ENCODE data around the gene TMEM183A.
"Not testable (repeated sequence)": the region's sequence is repeated elsewhere in the genome, so short reads cannot be mapped to it uniquely, and the experiment has no call there.

The TMEM183A gene

GRCh38 chr1:202982715-202983430 is 24.3 kb upstream of the TMEM183A start:
- no peak overlapping the region for H3K27ac ChIP-seq (ENCODE audit: low read length)
- no peak overlapping the region for H3K9ac ChIP-seq (ENCODE audit: low read depth, low read length)
- no peaks in the 10 kb centered on the region for H3K9me3 ChIP-seq (ENCODE audit: insufficient read depth, low read length, severe bottlenecking)
- no peaks in the 10 kb centered on the region for H4K20me1 ChIP-seq (ENCODE audit: insufficient read depth, low read length)
- no peak for DNase-seq
- no peak for TF ChIP-seq CTCF (IDR thresholded peaks at IDR 0.05; ENCODE audit: borderline replicate concordance, extremely low read depth, low read length, poor library complexity, severe bottlenecking)
- TF ChIP-seq EZH2 (IDR thresholded peaks at IDR 0.05; ENCODE audit: borderline replicate concordance, low read depth, low read length, severe bottlenecking): no peak
- H3K4me2 ChIP-seq (ENCODE audit: insufficient read depth, low read length): no peak overlapping the region
- no peaks in the 10 kb centered on the region for H3K36me3 ChIP-seq (ENCODE audit: insufficient read depth, low read length)
- ATAC-seq (ENCODE audit: insufficient read depth, low read depth): no peak
- H3K79me2 ChIP-seq (ENCODE audit: insufficient read depth, low read length): no peaks in the 10 kb centered on the region
- H3K27me3 ChIP-seq (ENCODE audit: insufficient read depth, low read length, poor library complexity): peaks cover 13% of the 10 kb centered on the region
- H2AFZ ChIP-seq (ENCODE audit: low read depth, low read length): no peak overlapping the region
- H3K4me3 ChIP-seq (ENCODE audit: low read depth in 1 of 2, low read length in 2 of 2): no peak overlapping the region
- no peaks in the 10 kb centered on the region for H3K4me1 ChIP-seq (ENCODE audit: insufficient read depth, low read length)

- H3K4me2 ChIP-seq (ENCODE audit: insufficient read depth, low read length); H4K20me1 ChIP-seq (ENCODE audit: insufficient read depth, low read length); ATAC-seq (ENCODE audit: insufficient read depth, low read depth); H3K4me1 ChIP-seq (ENCODE audit: insufficient read depth, low read length); DNase-seq; H3K27me3 ChIP-seq (ENCODE audit: insufficient read depth, low read length, poor library complexity); H3K9me3 ChIP-seq (ENCODE audit: insufficient read depth, low read length, severe bottlenecking); H3K27ac ChIP-seq (ENCODE audit: low read length); H3K36me3 ChIP-seq (ENCODE audit: insufficient read depth, low read length); H3K79me2 ChIP-seq (ENCODE audit: insufficient read depth, low read length); H3K4me3 ChIP-seq (ENCODE audit: low read depth in 1 of 2, low read length in 2 of 2); H2AFZ ChIP-seq (ENCODE audit: low read depth, low read length); H3K9ac ChIP-seq (ENCODE audit: low read depth, low read length): not testable (repeated sequence)
These were observed 21.1 kb upstream of the TMEM183A start for GRCh38 chr1:202986120-202986519.

- no peak overlapping the region for H3K9ac ChIP-seq (ENCODE audit: low read depth, low read length)
- no peaks in the 10 kb centered on the region for H4K20me1 ChIP-seq (ENCODE audit: insufficient read depth, low read length)
- H3K4me1 ChIP-seq (ENCODE audit: insufficient read depth, low read length): no peaks in the 10 kb centered on the region
- no peaks in the 10 kb centered on the region for H3K36me3 ChIP-seq (ENCODE audit: insufficient read depth, low read length)
- no peak overlapping the region for H2AFZ ChIP-seq (ENCODE audit: low read depth, low read length)
- no peak overlapping the region for H3K27ac ChIP-seq (ENCODE audit: low read length)
- H3K27me3 ChIP-seq (ENCODE audit: insufficient read depth, low read length, poor library complexity): peaks cover under 1% of the 10 kb centered on the region
- DNase-seq: no peak
- H3K9me3 ChIP-seq (ENCODE audit: insufficient read depth, low read length, severe bottlenecking): no peaks in the 10 kb centered on the region
- no peak overlapping the region for H3K4me3 ChIP-seq (ENCODE audit: low read depth in 1 of 2, low read length in 2 of 2)
- TF ChIP-seq EZH2 (IDR thresholded peaks at IDR 0.05; ENCODE audit: borderline replicate concordance, low read depth, low read length, severe bottlenecking): no peak
- TF ChIP-seq CTCF (IDR thresholded peaks at IDR 0.05; ENCODE audit: borderline replicate concordance, extremely low read depth, low read length, poor library complexity, severe bottlenecking): no peak
- no peak overlapping the region for H3K4me2 ChIP-seq (ENCODE audit: insufficient read depth, low read length)
- H3K79me2 ChIP-seq (ENCODE audit: insufficient read depth, low read length): no peaks in the 10 kb centered on the region
- ATAC-seq (ENCODE audit: insufficient read depth, low read depth): no peak
These were observed 19.9 kb upstream of the TMEM183A start for GRCh38 chr1:202987255-202987654.

GRCh38 chr1:202987922-202988583 is 19.1 kb upstream of the TMEM183A start:
- Histone ChIP-seq H2AFZ (ENCODE audit: low read depth, low read length) (no peak overlapping the region), H3K4me1 (ENCODE audit: insufficient read depth, low read length) (no peaks in the 10 kb centered on the region), H3K36me3 (ENCODE audit: insufficient read depth, low read length) (no peaks in the 10 kb centered on the region), H3K4me2 (ENCODE audit: insufficient read depth, low read length) (no peak overlapping the region), H3K27ac (ENCODE audit: low read length) (no peak overlapping the region), H3K4me3 (ENCODE audit: low read depth in 1 of 2, low read length in 2 of 2) (no peak overlapping the region), H4K20me1 (ENCODE audit: insufficient read depth, low read length) (no peaks in the 10 kb centered on the region), H3K27me3 (ENCODE audit: insufficient read depth, low read length, poor library complexity) (peaks cover 4% of the 10 kb centered on the region), H3K9ac (ENCODE audit: low read depth, low read length) (no peak overlapping the region), H3K79me2 (ENCODE audit: insufficient read depth, low read length) (no peaks in the 10 kb centered on the region), H3K9me3 (ENCODE audit: insufficient read depth, low read length, severe bottlenecking) (no peaks in the 10 kb centered on the region)
- DNase-seq: no peak
- TF ChIP-seq EZH2 (IDR thresholded peaks at IDR 0.05; ENCODE audit: borderline replicate concordance, low read depth, low read length, severe bottlenecking) (no peak), CTCF (IDR thresholded peaks at IDR 0.05; ENCODE audit: borderline replicate concordance, extremely low read depth, low read length, poor library complexity, severe bottlenecking) (no peak)
- ATAC-seq (ENCODE audit: insufficient read depth, low read depth): no peak
